Endothelial cell of umbilical vein (primary cell): ENCODE data around the gene ATF6B. TPM values are rescaled to one million over a fixed set of nuclear protein-coding genes. Genes with fewer than 3 reads are reported as not detected.

Experiments
- BruUV-seq: library from RNA; stranded (reverse); fragments of 400-500 nt; replicated peaks from 2 replicates; lab custom pipeline; 2021; lab: Mats Ljungman, UMichigan
- CTCF ChIA-PET: fragments of 300-600, 350-600 bp; sonication (Branson Sonifier 250); formaldehyde crosslinking; loops from one replicate; lab custom pipeline; 2021; ENCODE audit warnings: antibody characterized with exemption, inconsistent platforms; lab: Charles Lee
- POLR2A ChIA-PET: fragments of 300-600, 350-600 bp; sonication (Branson Sonifier 250); formaldehyde crosslinking; loops from one replicate; lab custom pipeline; 2021; ENCODE audit warnings: antibody characterized with exemption, inconsistent platforms; lab: Charles Lee
- DNase-seq: peaks from one replicate; pipeline ENCODE4 v3.0.0-alpha.2; 2011; ENCODE audit warnings: low read depth, low spot score
- FAIRE-seq: peaks from 2 replicates; lab custom pipeline; 2011; peaks lifted over from hg19 to GRCh38; lab: Jason Lieb, UNC
- H2AFZ ChIP-seq: 2 replicates; pipeline ENCODE4 v1.6.0; 2012; ENCODE audit warnings: low read depth, low read length, control low read depth, inconsistent platforms
- H3K27ac ChIP-seq: 2 replicates; pipeline ENCODE4 v1.5.1; 2011; ENCODE audit warnings: low read depth, mild to moderate bottlenecking, control low read depth, low read length, moderate library complexity; ENCODE audit not compliant: insufficient read depth
- H3K27me3 ChIP-seq, 2 experiments: 2 replicates each; pipeline versions ENCODE4 v1.6.0 to v1.6.1; 2011; ENCODE audit warnings: low read length in 2 of 2, mixed read lengths in 1 of 2; ENCODE audit not compliant: control insufficient read depth in 2 of 2, insufficient read depth in 2 of 2
- H3K36me3 ChIP-seq, 2 experiments: 2 replicates in 1 of 2; 3 replicates in 1 of 2; pipeline ENCODE4 v1.5.1; 2011; ENCODE audit warnings: low read length in 2 of 2, mild to moderate bottlenecking in 1 of 2, moderate library complexity in 1 of 2; ENCODE audit not compliant: control insufficient read depth in 2 of 2, insufficient read depth in 2 of 2; ENCODE audit errors: extremely low read depth in 1 of 2
- H3K4me1 ChIP-seq: 3 replicates; pipeline ENCODE4 v1.5.1; 2011; ENCODE audit warnings: mild to moderate bottlenecking, low read length; ENCODE audit not compliant: control insufficient read depth, insufficient read depth; ENCODE audit errors: extremely low read depth
- H3K4me2 ChIP-seq: 2 replicates; pipeline ENCODE4 v1.6.1; 2011; ENCODE audit warnings: low read length, control low read depth, mixed read lengths; ENCODE audit not compliant: insufficient read depth
- H3K4me3 ChIP-seq, 3 experiments: fragments of 200-600 bp in 1 of 3; sonication (generic), shearing (Covaris generic) in 1 of 3; replicated peaks in 1 of 3; 2 replicates each; pipeline ENCODE4 v1.5.1; 2011 to 2016; ENCODE audit warnings: control low read depth in 3 of 3, low read length in 3 of 3, mild to moderate bottlenecking in 2 of 3, inconsistent platforms in 1 of 3, low read depth in 1 of 3, moderate library complexity in 1 of 3; ENCODE audit not compliant: insufficient read depth in 1 of 3
- H3K79me2 ChIP-seq: 2 replicates; pipeline ENCODE4 v1.6.0; 2012; ENCODE audit warnings: low read length, inconsistent platforms; ENCODE audit not compliant: control insufficient read depth, insufficient read depth
- H3K9ac ChIP-seq: replicated peaks from 2 replicates; pipeline ENCODE3; 2011; ENCODE audit warnings: low read length, control low read depth; ENCODE audit not compliant: insufficient read depth; ENCODE audit errors: extremely low read depth
- H3K9me1 ChIP-seq: replicated peaks from 3 replicates; pipeline ENCODE4 v1.6.0; 2011; ENCODE audit warnings: mild to moderate bottlenecking, low read length; ENCODE audit not compliant: control insufficient read depth, insufficient read depth; ENCODE audit errors: extremely low read depth
- H3K9me3 ChIP-seq: replicated peaks from 2 replicates; pipeline ENCODE4 v1.5.1; 2012; ENCODE audit warnings: low read length, inconsistent platforms; ENCODE audit not compliant: control insufficient read depth, insufficient read depth
- H4K20me1 ChIP-seq: replicated peaks from 2 replicates; pipeline ENCODE3; 2011; ENCODE audit warnings: mild to moderate bottlenecking, low read length; ENCODE audit not compliant: control insufficient read depth, insufficient read depth; ENCODE audit errors: extremely low read depth
- EZH2 ChIP-seq: IDR thresholded peaks from 2 replicates; pipeline ENCODE4 v1.6.1; 2012; ENCODE audit warnings: borderline replicate concordance, low read depth, mild to moderate bottlenecking, moderate library complexity, low read length, inconsistent platforms; ENCODE audit not compliant: severe bottlenecking
- FOS ChIP-seq: IDR thresholded peaks from 2 replicates; pipeline ENCODE4 v1.6.1; 2011; ENCODE audit warnings: mild to moderate bottlenecking, low read length, moderate library complexity, borderline replicate concordance; ENCODE audit not compliant: insufficient read depth
- GATA2 ChIP-seq: IDR thresholded peaks from 2 replicates; pipeline ENCODE4 v1.7.0; 2011; ENCODE audit warnings: low read depth, mild to moderate bottlenecking, moderate library complexity, mixed read lengths, low read length; ENCODE audit not compliant: insufficient read length, insufficient read depth
- JUN ChIP-seq: IDR thresholded peaks from 2 replicates; pipeline ENCODE4 v1.6.1; 2011; ENCODE audit warnings: borderline replicate concordance, low read depth; ENCODE audit not compliant: insufficient read length, insufficient read depth
- MAX ChIP-seq: IDR thresholded peaks from 2 replicates; pipeline ENCODE4 v1.6.1; 2011; ENCODE audit not compliant: insufficient read depth, insufficient read length
- MYC ChIP-seq: IDR thresholded peaks from one replicate; pipeline ENCODE4 v1.6.1; 2011; ENCODE audit warnings: mild to moderate bottlenecking, low read depth, low read length
- POLR2A ChIP-seq: IDR thresholded peaks from 2 replicates; pipeline ENCODE4 v1.6.1; 2012; ENCODE audit warnings: low read depth, mild to moderate bottlenecking, control low read depth, low read length
- POLR2AphosphoS5 ChIP-seq: IDR thresholded peaks from 2 replicates; pipeline ENCODE4 v1.6.1; 2012; ENCODE audit warnings: low read depth, mild to moderate bottlenecking, control low read depth, low read length, moderate library complexity; ENCODE audit not compliant: insufficient read depth
- dilution Hi-C: fragments of 300-500 bp; cut with MboI; formaldehyde crosslinking; loops from one replicate; pipeline ENCODE4 v1.15.0; 2019; ENCODE audit warnings: low sequenced_read_pairs; ENCODE audit not compliant: extremely low pct_ligation_motif_present
- intact Hi-C: fragments of 100-400 bp; cut with micrococcal nuclease; formaldehyde crosslinking; loops from one replicate; pipeline ENCODE4 v1.10.0; 2022
- polyA plus RNA-seq, 4 experiments: library from polyadenylated mRNA; depleted of rRNA in 3 of 4; stranded (reverse) in 3 of 4; unstranded in 1 of 4; fragments of >200 nt; gene quantifications; 2 replicates each; pipeline versions ENCODE4 v1.2.1 to v1.2.3, GENCODE V29; 2011 to 2012; ENCODE audit warnings: missing spikeins in 1 of 4
- total RNA-seq: library from RNA; stranded (reverse); gene quantifications from 2 replicates; pipeline ENCODE4 v1.2.3, GENCODE V29; 2021
- TF ChIP-seq, protein P1 (sequence below), 2 donors: IDR thresholded peaks; 1 replicate in 1 of 2; 2 replicates in 1 of 2; pipeline ENCODE4 v1.5.1; 2011; ENCODE audit warnings: low read length in 2 of 2, mild to moderate bottlenecking in 2 of 2, moderate library complexity in 2 of 2, control low read depth in 1 of 2, inconsistent platforms in 1 of 2, low read depth in 1 of 2; ENCODE audit not compliant: insufficient read depth in 1 of 2; ENCODE audit errors: extremely low read depth in 1 of 2

ATF6B gene
- total and polyA plus RNA-seq, 2 donors (not counting 3 experiments of a cell fraction or from before 2014, with no cell fraction given) = 106 to 115 TPM

DNA sequence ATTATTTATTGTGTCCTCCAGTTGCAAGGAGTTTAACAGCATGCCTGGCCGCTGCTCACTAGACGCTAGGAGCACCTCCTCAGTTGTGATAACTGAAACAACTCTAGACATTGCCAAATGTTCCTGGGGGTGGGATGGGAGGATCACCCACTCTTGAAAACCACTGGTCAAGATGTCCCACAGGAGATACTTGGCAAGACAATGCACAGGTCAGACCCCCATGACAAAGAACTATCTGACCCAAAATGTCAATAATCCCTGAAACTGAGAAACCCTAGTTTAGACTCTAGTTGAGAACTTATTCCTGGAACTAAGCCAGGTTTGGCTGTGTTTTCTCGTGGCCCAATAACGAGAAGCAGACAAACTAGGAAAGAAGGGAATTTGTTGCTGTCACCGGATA, 11.5 kb upstream of the ATF6B start:
- DNase-seq (no peak), FAIRE-seq (no peak)
- no peak overlapping the region for H2AFZ ChIP-seq
- no peak overlapping the region for H3K4me2 ChIP-seq
- peaks cover 8 to 10% of the 10 kb centered on the region in 2 experiments for H3K27me3 ChIP-seq
- H3K36me3 ChIP-seq = no peaks in the 10 kb centered on the region
- ChIA-PET POLR2A (no interaction called here), CTCF (interaction anchor here (0.7 kb wide), 1 partner anchor 1220 kb away, joined by 3 read pairs; no protein-coding TSS in a partner anchor)
- dilution Hi-C loops = no loop called here
- no peak overlapping the region for H3K9ac ChIP-seq
- H3K79me2 ChIP-seq = no peaks in the 10 kb centered on the region
- BruUV-seq = no TSS peak
- H3K4me3 ChIP-seq = no peak overlapping the region
- H3K9me1 ChIP-seq = no peaks in the 10 kb centered on the region
- H3K27ac ChIP-seq = no peak overlapping the region
- intact Hi-C loops = no loop called here
- no peak for TF ChIP-seq POLR2AphosphoS5
- TF ChIP-seq MYC = no peak
- TF ChIP-seq EZH2 = no peak
- TF ChIP-seq FOS = no peak
- no peak for TF ChIP-seq JUN
- TF ChIP-seq, protein P1, sequence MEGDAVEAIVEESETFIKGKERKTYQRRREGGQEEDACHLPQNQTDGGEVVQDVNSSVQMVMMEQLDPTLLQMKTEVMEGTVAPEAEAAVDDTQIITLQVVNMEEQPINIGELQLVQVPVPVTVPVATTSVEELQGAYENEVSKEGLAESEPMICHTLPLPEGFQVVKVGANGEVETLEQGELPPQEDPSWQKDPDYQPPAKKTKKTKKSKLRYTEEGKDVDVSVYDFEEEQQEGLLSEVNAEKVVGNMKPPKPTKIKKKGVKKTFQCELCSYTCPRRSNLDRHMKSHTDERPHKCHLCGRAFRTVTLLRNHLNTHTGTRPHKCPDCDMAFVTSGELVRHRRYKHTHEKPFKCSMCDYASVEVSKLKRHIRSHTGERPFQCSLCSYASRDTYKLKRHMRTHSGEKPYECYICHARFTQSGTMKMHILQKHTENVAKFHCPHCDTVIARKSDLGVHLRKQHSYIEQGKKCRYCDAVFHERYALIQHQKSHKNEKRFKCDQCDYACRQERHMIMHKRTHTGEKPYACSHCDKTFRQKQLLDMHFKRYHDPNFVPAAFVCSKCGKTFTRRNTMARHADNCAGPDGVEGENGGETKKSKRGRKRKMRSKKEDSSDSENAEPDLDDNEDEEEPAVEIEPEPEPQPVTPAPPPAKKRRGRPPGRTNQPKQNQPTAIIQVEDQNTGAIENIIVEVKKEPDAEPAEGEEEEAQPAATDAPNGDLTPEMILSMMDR (IDR thresholded peaks at IDR 0.05; ENCODE audit: extremely low read depth in 1 of 2, insufficient read depth in 1 of 2, low read depth in 1 of 2, low read length in 2 of 2) = no peak
- TF ChIP-seq MAX = no peak
- no peak for TF ChIP-seq POLR2A
- TF ChIP-seq GATA2 = no peak
- no peaks in the 10 kb centered on the region for H4K20me1 ChIP-seq
- no peaks in the 10 kb centered on the region for H3K9me3 ChIP-seq
- H3K4me1 ChIP-seq = no peaks in the 10 kb centered on the region
